ENCODE data around the gene ADCK1.
"Not testable (repeated sequence)": the region's sequence is repeated elsewhere in the genome, so short reads cannot be mapped to it uniquely, and the experiment has no call there.

Gene ADCK1

GRCh38 chr14:77910506-77910905 is 110.6 kb downstream of the ADCK1 start:
- H3K4me3 ChIP-seq (ENCODE audit: insufficient read depth, low read depth, low read length): no peak overlapping the region
- H3K4me1 ChIP-seq (ENCODE audit: control insufficient read depth, insufficient read depth, low read length): peaks cover 6% of the 10 kb centered on the region
- no peaks in the 10 kb centered on the region for H3K9me3 ChIP-seq (ENCODE audit: control insufficient read depth, low read length)
- H3K36me3 ChIP-seq (ENCODE audit: control insufficient read depth, insufficient read depth, low read length): no peaks in the 10 kb centered on the region
- WGBS, 2 experiments: 91% methylated on average over 8 of the region's 8 CpGs
- no peaks in the 10 kb centered on the region for H3K27me3 ChIP-seq (ENCODE audit: control insufficient read depth, insufficient read depth, low read length, poor library complexity, severe bottlenecking)
- no peak overlapping the region for H3K27ac ChIP-seq (ENCODE audit: insufficient read depth, low read depth, low read length, poor library complexity, severe bottlenecking)

- 97 to 100% methylated on average over 1 to 2 of the region's 2 CpGs for WGBS, 2 experiments
- Histone ChIP-seq H3K4me1 (ENCODE audit: control insufficient read depth, insufficient read depth, low read length) (peaks cover 6% of the 10 kb centered on the region), H3K9me3 (ENCODE audit: control insufficient read depth, low read length) (no peaks in the 10 kb centered on the region), H3K27ac (ENCODE audit: insufficient read depth, low read depth, low read length, poor library complexity, severe bottlenecking) (no peak overlapping the region), H3K4me3 (ENCODE audit: insufficient read depth, low read depth, low read length) (no peak overlapping the region), H3K27me3 (ENCODE audit: control insufficient read depth, insufficient read depth, low read length, poor library complexity, severe bottlenecking) (no peaks in the 10 kb centered on the region), H3K36me3 (ENCODE audit: control insufficient read depth, insufficient read depth, low read length) (no peaks in the 10 kb centered on the region)
Observed at GRCh38 chr14:77911356-77911755, 111.4 kb downstream of the ADCK1 start.

GRCh38 chr14:77912754-77913556 is 113.0 kb downstream of the ADCK1 start:
- Histone ChIP-seq H3K36me3 (ENCODE audit: control insufficient read depth, insufficient read depth, low read length) (no peaks in the 10 kb centered on the region), H3K4me3 (ENCODE audit: insufficient read depth, low read depth, low read length) (no peak overlapping the region), H3K27me3 (ENCODE audit: control insufficient read depth, insufficient read depth, low read length, poor library complexity, severe bottlenecking) (no peaks in the 10 kb centered on the region), H3K27ac (ENCODE audit: insufficient read depth, low read depth, low read length, poor library complexity, severe bottlenecking) (no peak overlapping the region), H3K9me3 (ENCODE audit: control insufficient read depth, low read length) (no peaks in the 10 kb centered on the region), H3K4me1 (ENCODE audit: control insufficient read depth, insufficient read depth, low read length) (peaks cover 6% of the 10 kb centered on the region)
- whole genome bisulfite sequencing, 2 experiments: 70 to 73% methylated on average over 10 of the region's 10 CpGs

GRCh38 chr14:77914073-77914721 is 114.3 kb downstream of the ADCK1 start:
- no peaks in the 10 kb centered on the region for H3K9me3 ChIP-seq (ENCODE audit: control insufficient read depth, low read length)
- 92 to 97% methylated on average over 4 of the region's 4 CpGs for WGBS, 2 experiments
- H3K4me1 ChIP-seq (ENCODE audit: control insufficient read depth, insufficient read depth, low read length): peaks cover 6% of the 10 kb centered on the region
- no peaks in the 10 kb centered on the region for H3K27me3 ChIP-seq (ENCODE audit: control insufficient read depth, insufficient read depth, low read length, poor library complexity, severe bottlenecking)
- H3K36me3 ChIP-seq (ENCODE audit: control insufficient read depth, insufficient read depth, low read length): no peaks in the 10 kb centered on the region
- H3K27ac ChIP-seq (ENCODE audit: insufficient read depth, low read depth, low read length, poor library complexity, severe bottlenecking): no peak overlapping the region
- H3K4me3 ChIP-seq (ENCODE audit: insufficient read depth, low read depth, low read length): no peak overlapping the region

GRCh38 chr14:77915390-77915789 is 115.5 kb downstream of the ADCK1 start:
- 100% methylated on average over 1 of the region's 2 CpGs for WGBS, 2 experiments
- not testable (repeated sequence) for H3K27me3 ChIP-seq (ENCODE audit: control insufficient read depth, insufficient read depth, low read length, poor library complexity, severe bottlenecking); H3K27ac ChIP-seq (ENCODE audit: insufficient read depth, low read depth, low read length, poor library complexity, severe bottlenecking); H3K4me3 ChIP-seq (ENCODE audit: insufficient read depth, low read depth, low read length); H3K4me1 ChIP-seq (ENCODE audit: control insufficient read depth, insufficient read depth, low read length); H3K36me3 ChIP-seq (ENCODE audit: control insufficient read depth, insufficient read depth, low read length); H3K9me3 ChIP-seq (ENCODE audit: control insufficient read depth, low read length)

- Histone ChIP-seq H3K4me1 (ENCODE audit: control insufficient read depth, insufficient read depth, low read length) (peaks cover 6% of the 10 kb centered on the region), H3K36me3 (ENCODE audit: control insufficient read depth, insufficient read depth, low read length) (no peaks in the 10 kb centered on the region), H3K27me3 (ENCODE audit: control insufficient read depth, insufficient read depth, low read length, poor library complexity, severe bottlenecking) (no peaks in the 10 kb centered on the region), H3K4me3 (ENCODE audit: insufficient read depth, low read depth, low read length) (no peak overlapping the region), H3K27ac (ENCODE audit: insufficient read depth, low read depth, low read length, poor library complexity, severe bottlenecking) (no peak overlapping the region), H3K9me3 (ENCODE audit: control insufficient read depth, low read length) (no peaks in the 10 kb centered on the region)
- WGBS, 2 experiments: 89 to 94% methylated on average over 6 to 7 of the region's 7 CpGs
Observed at GRCh38 chr14:77917491-77918201, 117.7 kb downstream of the ADCK1 start.

GRCh38 chr14:77918448-77918847 is 118.5 kb downstream of the ADCK1 start:
- H3K9me3 ChIP-seq (ENCODE audit: control insufficient read depth, low read length): no peaks in the 10 kb centered on the region
- WGBS, 2 experiments: 77 to 86% methylated on average over 2 of the region's 2 CpGs
- no peak overlapping the region for H3K27ac ChIP-seq (ENCODE audit: insufficient read depth, low read depth, low read length, poor library complexity, severe bottlenecking)
- H3K27me3 ChIP-seq (ENCODE audit: control insufficient read depth, insufficient read depth, low read length, poor library complexity, severe bottlenecking): no peaks in the 10 kb centered on the region
- peaks cover under 1% of the 10 kb centered on the region for H3K4me1 ChIP-seq (ENCODE audit: control insufficient read depth, insufficient read depth, low read length)
- no peak overlapping the region for H3K4me3 ChIP-seq (ENCODE audit: insufficient read depth, low read depth, low read length)
- H3K36me3 ChIP-seq (ENCODE audit: control insufficient read depth, insufficient read depth, low read length): no peaks in the 10 kb centered on the region

- Histone ChIP-seq H3K36me3 (ENCODE audit: control insufficient read depth, insufficient read depth, low read length) (no peaks in the 10 kb centered on the region), H3K27ac (ENCODE audit: insufficient read depth, low read depth, low read length, poor library complexity, severe bottlenecking) (no peak overlapping the region), H3K4me1 (ENCODE audit: control insufficient read depth, insufficient read depth, low read length) (no peaks in the 10 kb centered on the region), H3K4me3 (ENCODE audit: insufficient read depth, low read depth, low read length) (no peak overlapping the region), H3K9me3 (ENCODE audit: control insufficient read depth, low read length) (no peaks in the 10 kb centered on the region), H3K27me3 (ENCODE audit: control insufficient read depth, insufficient read depth, low read length, poor library complexity, severe bottlenecking) (no peaks in the 10 kb centered on the region)
- 95 to 100% methylated on average over 4 to 5 of the region's 5 CpGs for WGBS, 2 experiments
Observed at GRCh38 chr14:77920312-77920711, 120.4 kb downstream of the ADCK1 start.

- no peak overlapping the region for H3K4me3 ChIP-seq (ENCODE audit: insufficient read depth, low read depth, low read length)
- H3K27ac ChIP-seq (ENCODE audit: insufficient read depth, low read depth, low read length, poor library complexity, severe bottlenecking): no peak overlapping the region
- H3K9me3 ChIP-seq (ENCODE audit: control insufficient read depth, low read length): no peaks in the 10 kb centered on the region
- 94 to 98% methylated on average over 2 of the region's 2 CpGs for WGBS, 2 experiments
- H3K36me3 ChIP-seq (ENCODE audit: control insufficient read depth, insufficient read depth, low read length): no peaks in the 10 kb centered on the region
- no peaks in the 10 kb centered on the region for H3K4me1 ChIP-seq (ENCODE audit: control insufficient read depth, insufficient read depth, low read length)
- no peaks in the 10 kb centered on the region for H3K27me3 ChIP-seq (ENCODE audit: control insufficient read depth, insufficient read depth, low read length, poor library complexity, severe bottlenecking)
Observed at GRCh38 chr14:77921818-77922217, 121.9 kb downstream of the ADCK1 start.

Data from ectodermal cell (in vitro differentiated cells).